A549 (cell line): ENCODE results near the gene CLSTN2. TPM values are rescaled to one million over a fixed set of nuclear protein-coding genes. Genes with fewer than 3 reads are reported as not detected.

Experiments used
- ATAC-seq, 2 experiments: fragments of 200-7000 bp in 1 of 2; fragments of >200 bp in 1 of 2; cut with Nextera tagmentation in 1 of 2; cut with Tn5 transposase in 1 of 2; 3 replicates each; pipeline versions ENCODE4 v1.8.0 to v1.9.1; 2018 to 2020; ENCODE audit warnings: mild to moderate bottlenecking in 1 of 2, moderate library complexity in 1 of 2
- CTCF ChIA-PET: fragments of 300-600 bp; sonication (Branson Sonifier 250); formaldehyde crosslinking; extraction: SDS; loops from one replicate; lab custom pipeline; 2021; ENCODE audit warnings: antibody characterized with exemption, inconsistent platforms; lab: Yijun Ruan, JAX
- POLR2A ChIA-PET: fragments of 350-600 bp; formaldehyde crosslinking; extraction: SDS; loops from one replicate; lab custom pipeline; 2021; ENCODE audit warnings: antibody characterized with exemption, inconsistent platforms; lab: Yijun Ruan, JAX
- DNase-seq, 2 experiments: peaks; one replicate each; pipeline versions ENCODE4 v3.0.0 to v3.0.0-alpha.2; 2011 to 2016; ENCODE audit warnings: low read depth in 1 of 2, low spot score in 1 of 2
- FAIRE-seq: peaks from 2 replicates; lab custom pipeline; 2011; peaks lifted over from hg19 to GRCh38; lab: Jason Lieb, UNC
- H3K27ac ChIP-seq, 2 experiments: fragments of >200 bp; sonication (Bioruptor Twin); formaldehyde crosslinking; 3 replicates each; pipeline ENCODE4 v1.5.1; 2016 to 2017
- H3K4me1 ChIP-seq: fragments of >200 bp; sonication (Bioruptor Twin); formaldehyde crosslinking; 3 replicates; pipeline ENCODE4 v1.6.1; 2016
- H3K4me2 ChIP-seq: fragments of >200 bp; sonication (Bioruptor Twin); formaldehyde crosslinking; 3 replicates; pipeline ENCODE4 v1.6.1; 2016
- H3K4me3 ChIP-seq: fragments of >200 bp; sonication (Bioruptor Twin); formaldehyde crosslinking; 3 replicates; pipeline ENCODE4 v1.5.1; 2016
- H3K9me3 ChIP-seq: fragments of >200 bp; sonication (Bioruptor Twin); formaldehyde crosslinking; 3 replicates; pipeline ENCODE4 v1.6.1; 2016
- BHLHE40 ChIP-seq: IDR thresholded peaks from 2 replicates; pipeline ENCODE4 v1.6.1; 2012; ENCODE audit warnings: low read depth, low read length, inconsistent platforms
- CEBPB ChIP-seq, 2 experiments: fragments of >200 bp in 1 of 2; sonication (Bioruptor Twin) in 1 of 2; formaldehyde crosslinking in 1 of 2; IDR thresholded peaks; 2 replicates each; pipeline ENCODE4 v1.6.1; 2012 to 2016
- CHD4 ChIP-seq: fragments of 200-600 bp; sonication (generic); IDR thresholded peaks from 2 replicates; pipeline ENCODE4 v1.6.1; 2016; ENCODE audit warnings: antibody characterized with exemption, mild to moderate bottlenecking, borderline replicate concordance
- EHF ChIP-seq: fragments of 250-450 bp; sonication (Bioruptor Pico); IDR thresholded peaks from 2 replicates; pipeline ENCODE4 v1.5.0; 2020; ENCODE audit warnings: mild to moderate bottlenecking
- EP300 ChIP-seq, 2 experiments: fragments of >200 bp; sonication (Bioruptor Twin); formaldehyde crosslinking; IDR thresholded peaks; 2 replicates in 1 of 2; 3 replicates in 1 of 2; pipeline ENCODE4 v1.6.1; 2016 to 2017
- ESRRA ChIP-seq: fragments of 150-350 bp; IDR thresholded peaks from 2 replicates; pipeline ENCODE4 v1.6.1; 2014; ENCODE audit warnings: mild to moderate bottlenecking, low read length, borderline replicate concordance
- FOSB ChIP-seq: fragments of 250-450 bp; sonication (Bioruptor Pico); IDR thresholded peaks from 2 replicates; pipeline ENCODE4 v1.5.0; 2020; ENCODE audit warnings: mild to moderate bottlenecking, moderate library complexity
- FOXS1 ChIP-seq: fragments of 250-450 bp; sonication (Bioruptor Pico); IDR thresholded peaks from 2 replicates; pipeline ENCODE4 v1.5.0; 2020; ENCODE audit warnings: mild to moderate bottlenecking, moderate library complexity
- HOXB13 ChIP-seq: fragments of 250-450 bp; sonication (Bioruptor Pico); IDR thresholded peaks from 2 replicates; pipeline ENCODE4 v1.5.0; 2020; ENCODE audit warnings: low read depth, mild to moderate bottlenecking, moderate library complexity
- JUNB ChIP-seq: fragments of >200 bp; sonication (Bioruptor Twin); formaldehyde crosslinking; IDR thresholded peaks from 2 replicates; pipeline ENCODE4 v1.6.1; 2016
- KDM1A ChIP-seq: fragments of 200-600 bp; sonication (generic); IDR thresholded peaks from 2 replicates; pipeline ENCODE4 v1.6.1; 2016; ENCODE audit warnings: low read depth, mild to moderate bottlenecking
- MAFK ChIP-seq: fragments of 450-650 bp; IDR thresholded peaks from 2 replicates; pipeline ENCODE4 v1.6.1; 2014; ENCODE audit not compliant: partially characterized antibody
- MAZ ChIP-seq: fragments of 150-350 bp; IDR thresholded peaks from 2 replicates; pipeline ENCODE4 v1.6.1; 2014; ENCODE audit warnings: antibody characterized with exemption, low read depth, low read length, borderline replicate concordance
- MYC ChIP-seq: IDR thresholded peaks from 2 replicates; pipeline ENCODE4 v1.6.1; 2012; ENCODE audit warnings: mild to moderate bottlenecking, inconsistent platforms, low read length, improper control_type of control experiment, borderline replicate concordance
- RARB ChIP-seq: fragments of 250-450 bp; sonication (Bioruptor Pico); IDR thresholded peaks from 2 replicates; pipeline ENCODE4 v1.8.0; 2021; ENCODE audit warnings: mild to moderate bottlenecking, moderate library complexity
- RCOR1 ChIP-seq: fragments of 150-350 bp; IDR thresholded peaks from 2 replicates; pipeline ENCODE4 v1.6.1; 2014; ENCODE audit warnings: antibody characterized with exemption, low read length, low read depth
- RNF2 ChIP-seq: fragments of 200-600 bp; sonication (generic); IDR thresholded peaks from 2 replicates; pipeline ENCODE4 v1.6.1; 2016; ENCODE audit warnings: low read depth, mild to moderate bottlenecking, antibody characterized with exemption, moderate library complexity, borderline replicate concordance
- SREBF2 ChIP-seq: fragments of 450-650 bp; IDR thresholded peaks from 2 replicates; pipeline ENCODE4 v1.6.1; 2014; ENCODE audit warnings: mild to moderate bottlenecking, moderate library complexity
- TFCP2L1 ChIP-seq: fragments of 250-450 bp; sonication (Bioruptor Pico); IDR thresholded peaks from 2 replicates; pipeline ENCODE4 v1.5.0; 2021; ENCODE audit warnings: mild to moderate bottlenecking
- ZSCAN20 ChIP-seq: fragments of 250-450 bp; sonication (Bioruptor Pico); IDR thresholded peaks from 2 replicates; pipeline ENCODE4 v1.8.0; 2022; ENCODE audit warnings: mild to moderate bottlenecking, moderate library complexity
- WGBS: methylation state at CpG from one replicate; pipeline ENCODE4 v1.1.6; 2017; ENCODE audit errors: missing lambda C conversion rate; 5-methylcytosine and 5-hydroxymethylcytosine counted together
- polyA plus RNA-seq, 4 experiments: library from polyadenylated mRNA; depleted of rRNA in 3 of 4; stranded (reverse); fragments of >200 nt; fragmentation: RNase III in 1 of 4; extraction: RNeasy Plus Mini Kit Qiagen cat#74134 plus additional on column Dnase treatment in 1 of 4; gene quantifications; 2 replicates in 3 of 4; 3 replicates in 1 of 4; pipeline ENCODE4 v1.2.3, GENCODE V29; 2011 to 2017
- TF ChIP-seq, protein P1 (sequence below): fragments of >200 bp; sonication (Bioruptor Twin); formaldehyde crosslinking; IDR thresholded peaks from 3 replicates; pipeline ENCODE4 v1.5.1; 2016
- TF ChIP-seq, protein P2 (sequence below): fragments of 250-450 bp; sonication (Bioruptor Pico); IDR thresholded peaks from 2 replicates; pipeline ENCODE4 v1.5.0; 2021; ENCODE audit warnings: mild to moderate bottlenecking, moderate library complexity, borderline replicate concordance
- TF ChIP-seq, protein P3 (sequence below): IDR thresholded peaks from 2 replicates; pipeline ENCODE4 v1.6.1; 2012; ENCODE audit warnings: low read depth, borderline replicate concordance
- TF ChIP-seq, protein P4 (sequence below): fragments of 200-600 bp; sonication (generic); IDR thresholded peaks from 2 replicates; pipeline ENCODE4 v1.6.1; 2016; ENCODE audit warnings: antibody characterized with exemption, mild to moderate bottlenecking, moderate library complexity

Gene CLSTN2
- polyA plus RNA-seq, 2 of the 4 experiments (the other 2 are of a cell fraction), result 0.03 to 0.04 TPM

DNA sequence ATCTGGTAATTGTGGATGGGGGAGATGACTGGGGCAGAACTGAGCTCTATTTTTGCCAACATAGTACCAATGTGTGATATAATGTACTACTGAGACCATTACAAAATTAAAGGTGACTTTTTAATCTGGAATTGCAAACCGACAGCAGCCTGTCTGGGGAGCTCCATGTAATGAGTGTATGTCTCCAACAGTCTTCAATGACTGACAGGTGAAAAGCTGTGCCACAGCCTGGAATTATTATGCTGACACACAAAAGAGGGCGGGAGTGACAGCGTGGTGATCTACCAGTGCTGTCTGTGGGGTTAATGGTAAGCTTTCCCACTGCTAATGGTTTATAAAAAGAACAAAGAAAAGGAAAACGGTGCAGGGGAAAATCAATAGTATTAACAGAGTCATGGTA lies 143.4 kb downstream of the CLSTN2 start:
- TF ChIP-seq EHF (CRISPR knock-in tag), result no peak
- TF ChIP-seq, protein P1, sequence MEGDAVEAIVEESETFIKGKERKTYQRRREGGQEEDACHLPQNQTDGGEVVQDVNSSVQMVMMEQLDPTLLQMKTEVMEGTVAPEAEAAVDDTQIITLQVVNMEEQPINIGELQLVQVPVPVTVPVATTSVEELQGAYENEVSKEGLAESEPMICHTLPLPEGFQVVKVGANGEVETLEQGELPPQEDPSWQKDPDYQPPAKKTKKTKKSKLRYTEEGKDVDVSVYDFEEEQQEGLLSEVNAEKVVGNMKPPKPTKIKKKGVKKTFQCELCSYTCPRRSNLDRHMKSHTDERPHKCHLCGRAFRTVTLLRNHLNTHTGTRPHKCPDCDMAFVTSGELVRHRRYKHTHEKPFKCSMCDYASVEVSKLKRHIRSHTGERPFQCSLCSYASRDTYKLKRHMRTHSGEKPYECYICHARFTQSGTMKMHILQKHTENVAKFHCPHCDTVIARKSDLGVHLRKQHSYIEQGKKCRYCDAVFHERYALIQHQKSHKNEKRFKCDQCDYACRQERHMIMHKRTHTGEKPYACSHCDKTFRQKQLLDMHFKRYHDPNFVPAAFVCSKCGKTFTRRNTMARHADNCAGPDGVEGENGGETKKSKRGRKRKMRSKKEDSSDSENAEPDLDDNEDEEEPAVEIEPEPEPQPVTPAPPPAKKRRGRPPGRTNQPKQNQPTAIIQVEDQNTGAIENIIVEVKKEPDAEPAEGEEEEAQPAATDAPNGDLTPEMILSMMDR, result no peak
- TF ChIP-seq CEBPB (IDR thresholded peaks at IDR 0.05), result no peak
- TF ChIP-seq BHLHE40, result no peak
- no peak for TF ChIP-seq MAFK
- no peak for TF ChIP-seq RCOR1
- TF ChIP-seq, all 56 proteins: peak for 0
- POLR2A ChIA-PET, result no interaction called here
- ATAC-seq, result no peak
- WGBS, result 1% methylated on average over 4 of the region's 4 CpGs
- Histone ChIP-seq H3K4me1 (no peaks in the 10 kb centered on the region), H3K9me3 (no peaks in the 10 kb centered on the region), H3K4me3 (no peak overlapping the region), H3K27ac (no peak overlapping the region), H3K4me2 (no peak overlapping the region)
- no peak for FAIRE-seq
- DNase-seq, result no peak
- CTCF ChIA-PET, result no interaction called here

DNA sequence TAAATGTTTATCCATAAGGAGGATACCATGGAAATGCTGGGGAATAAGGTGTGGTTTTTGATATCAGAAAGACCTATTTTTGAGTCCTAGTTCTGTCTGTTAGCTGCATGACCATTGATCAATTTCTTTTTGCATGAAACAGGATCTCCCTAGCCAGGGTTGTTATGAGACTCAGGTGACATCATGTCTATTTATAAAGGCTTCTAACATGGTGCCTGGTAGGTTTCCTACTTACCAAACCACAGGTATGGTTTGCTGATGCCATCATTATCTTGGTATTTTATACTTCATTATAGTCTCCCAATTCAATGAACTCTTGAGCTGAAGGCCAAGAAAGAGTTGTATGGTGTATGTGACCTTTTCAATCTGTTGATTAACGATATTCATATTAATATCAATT lies 144.0 kb downstream of the CLSTN2 start:
- TF ChIP-seq TFCP2L1, result no peak
- no peak for TF ChIP-seq CHD4
- no peak for TF ChIP-seq RCOR1
- TF ChIP-seq RNF2, result no peak
- TF ChIP-seq KDM1A, result no peak
- TF ChIP-seq ZSCAN20 (CRISPR knock-in tag), result no peak
- TF ChIP-seq, protein P2, sequence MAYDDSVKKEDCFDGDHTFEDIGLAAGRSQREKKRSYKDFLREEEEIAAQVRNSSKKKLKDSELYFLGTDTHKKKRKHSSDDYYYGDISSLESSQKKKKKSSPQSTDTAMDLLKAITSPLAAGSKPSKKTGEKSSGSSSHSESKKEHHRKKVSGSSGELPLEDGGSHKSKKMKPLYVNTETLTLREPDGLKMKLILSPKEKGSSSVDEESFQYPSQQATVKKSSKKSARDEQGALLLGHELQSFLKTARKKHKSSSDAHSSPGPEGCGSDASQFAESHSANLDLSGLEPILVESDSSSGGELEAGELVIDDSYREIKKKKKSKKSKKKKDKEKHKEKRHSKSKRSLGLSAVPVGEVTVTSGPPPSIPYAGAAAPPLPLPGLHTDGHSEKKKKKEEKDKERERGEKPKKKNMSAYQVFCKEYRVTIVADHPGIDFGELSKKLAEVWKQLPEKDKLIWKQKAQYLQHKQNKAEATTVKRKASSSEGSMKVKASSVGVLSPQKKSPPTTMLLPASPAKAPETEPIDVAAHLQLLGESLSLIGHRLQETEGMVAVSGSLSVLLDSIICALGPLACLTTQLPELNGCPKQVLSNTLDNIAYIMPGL (CRISPR knock-in tag), result no peak
- TF ChIP-seq MYC, result no peak
- TF ChIP-seq FOSB, result no peak
- no peak for TF ChIP-seq MAZ
- no peak for TF ChIP-seq JUNB
- TF ChIP-seq EP300 (IDR thresholded peaks at IDR 0.05), result no peak
- TF ChIP-seq, protein P1, result no peak
- no peak for TF ChIP-seq SREBF2
- no peak for TF ChIP-seq HOXB13 (CRISPR knock-in tag)
- TF ChIP-seq EHF (CRISPR knock-in tag), result no peak
- TF ChIP-seq, all 56 proteins: peak for 0
- Histone ChIP-seq H3K9me3 (no peaks in the 10 kb centered on the region), H3K4me3 (no peak overlapping the region), H3K4me2 (no peak overlapping the region), H3K4me1 (no peaks in the 10 kb centered on the region), H3K27ac (no peak overlapping the region)
- no peak for FAIRE-seq
- ATAC-seq, result no peak
- 0% methylated on average over 1 of the region's 1 CpG for WGBS
- POLR2A ChIA-PET, result no interaction called here
- CTCF ChIA-PET, result no interaction called here
- no peak for DNase-seq

DNA sequence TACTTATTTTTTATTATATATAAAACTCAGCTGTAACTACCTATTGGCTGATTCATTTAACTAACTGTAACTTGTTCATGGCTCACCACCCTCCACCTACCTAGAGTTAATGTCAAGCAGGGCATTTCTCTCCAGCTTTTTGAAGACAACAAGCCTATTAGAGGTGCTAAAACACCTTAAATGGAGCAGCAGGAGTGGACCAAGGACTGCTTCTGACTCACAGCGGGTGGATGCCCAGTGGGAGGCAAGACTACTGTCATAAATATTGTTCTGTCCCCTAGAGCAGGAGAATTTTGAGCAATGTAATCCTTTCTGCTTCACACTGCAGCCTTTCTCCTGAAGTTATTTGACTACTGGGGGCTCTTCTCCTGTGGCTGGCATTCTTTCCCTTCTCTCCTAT lies 146.9 kb downstream of the CLSTN2 start:
- no peak for ATAC-seq
- DNase-seq, result no peak
- H3K4me1 ChIP-seq, result no peaks in the 10 kb centered on the region
- H3K4me3 ChIP-seq, result no peak overlapping the region
- 0% methylated on average over 1 of the region's 1 CpG for WGBS
- CTCF ChIA-PET, result no interaction called here
- H3K27ac ChIP-seq, result no peak overlapping the region
- POLR2A ChIA-PET, result no interaction called here
- no peak for FAIRE-seq
- no peaks in the 10 kb centered on the region for H3K9me3 ChIP-seq
- H3K4me2 ChIP-seq, result no peak overlapping the region
- TF ChIP-seq ESRRA (no peak), CEBPB (IDR thresholded peaks at IDR 0.05) (no peak), HOXB13 (CRISPR knock-in tag) (no peak), FOXS1 (CRISPR knock-in tag) (no peak), RARB (CRISPR knock-in tag) (no peak)
- TF ChIP-seq, protein P3, sequence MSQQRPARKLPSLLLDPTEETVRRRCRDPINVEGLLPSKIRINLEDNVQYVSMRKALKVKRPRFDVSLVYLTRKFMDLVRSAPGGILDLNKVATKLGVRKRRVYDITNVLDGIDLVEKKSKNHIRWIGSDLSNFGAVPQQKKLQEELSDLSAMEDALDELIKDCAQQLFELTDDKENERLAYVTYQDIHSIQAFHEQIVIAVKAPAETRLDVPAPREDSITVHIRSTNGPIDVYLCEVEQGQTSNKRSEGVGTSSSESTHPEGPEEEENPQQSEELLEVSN, result no peak
- TF ChIP-seq, protein P4, sequence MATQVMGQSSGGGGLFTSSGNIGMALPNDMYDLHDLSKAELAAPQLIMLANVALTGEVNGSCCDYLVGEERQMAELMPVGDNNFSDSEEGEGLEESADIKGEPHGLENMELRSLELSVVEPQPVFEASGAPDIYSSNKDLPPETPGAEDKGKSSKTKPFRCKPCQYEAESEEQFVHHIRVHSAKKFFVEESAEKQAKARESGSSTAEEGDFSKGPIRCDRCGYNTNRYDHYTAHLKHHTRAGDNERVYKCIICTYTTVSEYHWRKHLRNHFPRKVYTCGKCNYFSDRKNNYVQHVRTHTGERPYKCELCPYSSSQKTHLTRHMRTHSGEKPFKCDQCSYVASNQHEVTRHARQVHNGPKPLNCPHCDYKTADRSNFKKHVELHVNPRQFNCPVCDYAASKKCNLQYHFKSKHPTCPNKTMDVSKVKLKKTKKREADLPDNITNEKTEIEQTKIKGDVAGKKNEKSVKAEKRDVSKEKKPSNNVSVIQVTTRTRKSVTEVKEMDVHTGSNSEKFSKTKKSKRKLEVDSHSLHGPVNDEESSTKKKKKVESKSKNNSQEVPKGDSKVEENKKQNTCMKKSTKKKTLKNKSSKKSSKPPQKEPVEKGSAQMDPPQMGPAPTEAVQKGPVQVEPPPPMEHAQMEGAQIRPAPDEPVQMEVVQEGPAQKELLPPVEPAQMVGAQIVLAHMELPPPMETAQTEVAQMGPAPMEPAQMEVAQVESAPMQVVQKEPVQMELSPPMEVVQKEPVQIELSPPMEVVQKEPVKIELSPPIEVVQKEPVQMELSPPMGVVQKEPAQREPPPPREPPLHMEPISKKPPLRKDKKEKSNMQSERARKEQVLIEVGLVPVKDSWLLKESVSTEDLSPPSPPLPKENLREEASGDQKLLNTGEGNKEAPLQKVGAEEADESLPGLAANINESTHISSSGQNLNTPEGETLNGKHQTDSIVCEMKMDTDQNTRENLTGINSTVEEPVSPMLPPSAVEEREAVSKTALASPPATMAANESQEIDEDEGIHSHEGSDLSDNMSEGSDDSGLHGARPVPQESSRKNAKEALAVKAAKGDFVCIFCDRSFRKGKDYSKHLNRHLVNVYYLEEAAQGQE, result no peak
